Mammary epithelial cell (primary cell): ENCODE measurements around the gene RHOBTB1.

ENCODE experiments used
- EZH2 ChIP-seq: IDR thresholded peaks from 2 replicates; pipeline ENCODE4 v1.6.1; 2012; ENCODE audit warnings: low read length, inconsistent platforms, borderline replicate concordance
- TF ChIP-seq, protein P1 (sequence below), 2 donors: IDR thresholded peaks in 1 of 2; conservative IDR thresholded peaks in 1 of 2; 2 replicates each; pipeline ENCODE4 v1.5.1; 2011 to 2012; ENCODE audit warnings: inconsistent platforms in 2 of 2, low read length in 2 of 2, mild to moderate bottlenecking in 2 of 2, control low read depth in 1 of 2, low read depth in 1 of 2; ENCODE audit not compliant: insufficient read depth in 1 of 2; ENCODE audit errors: extremely low read depth in 1 of 2

DNA sequence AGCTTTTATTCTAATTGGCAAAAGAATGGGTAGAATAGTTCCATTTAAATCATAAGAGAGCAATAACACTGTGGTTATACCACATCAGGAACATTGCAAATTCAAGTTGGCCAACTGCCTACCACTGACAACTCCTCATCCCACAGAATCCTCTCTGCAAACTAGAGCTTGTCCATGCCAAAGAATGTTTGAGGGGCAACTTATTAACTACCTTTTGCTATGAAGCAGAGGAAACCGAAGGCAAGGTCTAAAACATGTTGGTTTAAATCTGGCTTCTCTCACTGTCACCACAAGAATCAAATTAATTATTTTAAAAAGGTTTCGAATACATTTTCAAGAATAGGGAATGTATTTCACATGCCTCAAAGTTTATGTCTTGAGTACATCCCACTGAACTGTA, 36.0 kb downstream of the RHOBTB1 start:
- TF ChIP-seq, protein P1, sequence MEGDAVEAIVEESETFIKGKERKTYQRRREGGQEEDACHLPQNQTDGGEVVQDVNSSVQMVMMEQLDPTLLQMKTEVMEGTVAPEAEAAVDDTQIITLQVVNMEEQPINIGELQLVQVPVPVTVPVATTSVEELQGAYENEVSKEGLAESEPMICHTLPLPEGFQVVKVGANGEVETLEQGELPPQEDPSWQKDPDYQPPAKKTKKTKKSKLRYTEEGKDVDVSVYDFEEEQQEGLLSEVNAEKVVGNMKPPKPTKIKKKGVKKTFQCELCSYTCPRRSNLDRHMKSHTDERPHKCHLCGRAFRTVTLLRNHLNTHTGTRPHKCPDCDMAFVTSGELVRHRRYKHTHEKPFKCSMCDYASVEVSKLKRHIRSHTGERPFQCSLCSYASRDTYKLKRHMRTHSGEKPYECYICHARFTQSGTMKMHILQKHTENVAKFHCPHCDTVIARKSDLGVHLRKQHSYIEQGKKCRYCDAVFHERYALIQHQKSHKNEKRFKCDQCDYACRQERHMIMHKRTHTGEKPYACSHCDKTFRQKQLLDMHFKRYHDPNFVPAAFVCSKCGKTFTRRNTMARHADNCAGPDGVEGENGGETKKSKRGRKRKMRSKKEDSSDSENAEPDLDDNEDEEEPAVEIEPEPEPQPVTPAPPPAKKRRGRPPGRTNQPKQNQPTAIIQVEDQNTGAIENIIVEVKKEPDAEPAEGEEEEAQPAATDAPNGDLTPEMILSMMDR (conservative IDR thresholded peaks at IDR 0.05 in 1 of 2, IDR thresholded peaks at IDR 0.05 in 1 of 2; ENCODE audit: extremely low read depth in 1 of 2, insufficient read depth in 1 of 2, low read depth in 1 of 2, low read length in 2 of 2): no peak
- TF ChIP-seq EZH2: no peak
